NCI-H1048 (cell line): ENCODE results near the gene CDK14.

Experiments used
- DNase-seq: peaks from one replicate; lab custom pipeline; 2025; lab: John Stamatoyannopoulos, UW

The CDK14 gene

DNA sequence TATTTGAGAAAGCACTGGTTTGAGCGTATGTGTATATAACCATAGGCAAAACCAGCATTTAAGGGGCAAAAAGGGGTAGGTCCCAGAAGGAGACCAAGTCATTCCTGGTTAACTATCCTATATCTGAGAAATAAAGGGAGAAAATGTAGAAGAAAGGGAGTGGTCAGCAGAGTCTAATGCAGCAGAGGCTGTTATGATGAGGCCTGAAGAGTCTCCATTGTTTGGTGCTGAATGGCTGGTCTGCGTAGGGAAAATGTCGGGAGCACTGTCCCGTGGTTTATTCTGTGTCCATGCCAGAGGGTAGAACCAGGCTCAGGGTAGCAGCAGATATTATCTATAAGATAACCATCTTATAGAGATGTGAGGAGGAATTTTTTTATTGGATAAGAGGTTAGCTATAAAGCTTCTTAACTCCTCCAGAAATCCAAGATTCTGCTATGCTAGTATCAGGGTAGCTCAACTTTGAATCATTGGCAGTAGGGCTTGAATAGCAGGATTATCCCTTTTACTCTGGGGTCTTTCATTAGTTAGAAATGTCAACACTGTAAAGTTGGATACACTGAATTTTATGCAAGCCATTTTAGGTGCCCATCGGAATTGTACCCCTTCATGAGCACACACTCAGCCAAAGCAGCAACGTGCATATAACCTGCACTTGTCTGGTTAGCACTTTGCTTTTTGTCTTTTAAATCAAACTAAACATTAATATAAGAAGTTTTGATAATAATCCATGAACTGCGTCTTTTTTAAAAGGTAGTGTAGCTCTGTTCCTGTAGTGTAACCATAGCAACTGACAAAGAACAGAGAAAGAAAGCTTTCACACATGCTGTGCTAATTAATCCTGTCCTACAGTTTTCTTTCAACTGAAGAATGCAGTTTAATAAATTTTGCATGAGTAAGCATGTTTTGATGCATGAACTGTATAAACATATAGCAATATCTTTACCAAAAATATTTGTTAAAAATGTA is 356.1 kb downstream of the CDK14 start:
- DNase-seq: no peak

DNA sequence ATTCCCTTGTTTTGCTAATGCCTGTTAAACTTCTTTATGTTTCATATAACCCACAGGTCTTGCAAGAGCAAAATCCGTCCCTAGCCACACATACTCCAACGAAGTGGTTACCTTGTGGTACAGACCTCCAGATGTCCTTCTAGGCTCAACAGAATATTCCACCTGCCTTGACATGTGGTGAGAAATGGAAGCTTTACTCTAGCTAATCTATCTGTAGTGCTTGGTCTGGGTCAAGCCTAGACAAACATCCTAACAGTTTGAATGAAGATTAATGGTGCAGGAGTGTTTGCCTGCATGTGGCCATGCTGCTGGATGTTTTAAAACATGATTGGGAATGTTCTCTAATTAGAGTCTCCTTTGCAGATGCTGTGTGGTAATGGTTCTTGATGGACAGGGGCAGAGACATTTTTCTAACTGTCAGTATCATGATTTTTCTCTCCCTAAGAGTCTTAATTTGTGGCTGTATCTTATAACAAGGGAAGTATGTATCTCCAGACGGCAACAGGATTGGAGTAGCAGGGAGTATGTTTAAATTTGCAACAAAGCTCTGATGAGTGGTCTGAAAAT is 359.6 kb downstream of the CDK14 start:
- no peak for DNase-seq

DNA sequence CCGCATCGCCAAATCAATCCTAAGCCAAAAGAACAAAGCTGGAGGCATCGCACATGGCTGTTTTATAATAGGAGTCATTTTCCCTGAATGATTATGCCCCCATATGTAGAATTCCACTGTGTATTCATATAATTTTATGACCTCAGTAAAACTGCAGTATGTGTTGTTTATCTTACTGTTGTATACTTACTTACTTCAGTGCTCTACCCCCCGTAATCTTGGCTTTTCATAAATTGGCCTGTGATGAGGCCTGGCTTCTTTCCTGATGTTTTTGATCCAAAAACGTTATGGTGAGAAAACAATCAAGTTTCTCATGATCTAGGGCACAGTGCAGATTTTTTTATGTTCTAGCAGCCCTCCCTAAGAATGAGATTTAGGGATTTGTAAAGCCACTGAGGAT is 361.8 kb downstream of the CDK14 start:
- no peak for DNase-seq

DNA sequence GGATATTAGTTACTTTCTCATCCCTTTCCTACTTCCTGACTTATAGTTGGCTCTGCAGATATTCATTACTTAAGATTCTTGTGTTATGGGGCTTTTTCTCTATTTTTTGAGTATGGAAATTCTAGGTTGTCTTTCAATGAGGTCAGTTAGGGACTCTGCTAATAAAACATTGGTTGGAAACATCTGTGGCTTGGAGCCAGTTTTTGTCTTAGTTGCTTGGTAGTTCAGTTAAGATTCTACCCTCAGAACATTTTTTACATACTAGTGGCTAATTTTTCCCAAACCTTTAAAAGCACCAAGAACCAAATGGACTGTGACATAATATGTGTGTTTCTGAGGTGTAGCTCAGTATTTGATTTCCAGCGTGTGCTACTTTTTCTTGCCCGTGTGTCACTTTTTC is 362.5 kb downstream of the CDK14 start:
- DNase-seq: no peak

DNA sequence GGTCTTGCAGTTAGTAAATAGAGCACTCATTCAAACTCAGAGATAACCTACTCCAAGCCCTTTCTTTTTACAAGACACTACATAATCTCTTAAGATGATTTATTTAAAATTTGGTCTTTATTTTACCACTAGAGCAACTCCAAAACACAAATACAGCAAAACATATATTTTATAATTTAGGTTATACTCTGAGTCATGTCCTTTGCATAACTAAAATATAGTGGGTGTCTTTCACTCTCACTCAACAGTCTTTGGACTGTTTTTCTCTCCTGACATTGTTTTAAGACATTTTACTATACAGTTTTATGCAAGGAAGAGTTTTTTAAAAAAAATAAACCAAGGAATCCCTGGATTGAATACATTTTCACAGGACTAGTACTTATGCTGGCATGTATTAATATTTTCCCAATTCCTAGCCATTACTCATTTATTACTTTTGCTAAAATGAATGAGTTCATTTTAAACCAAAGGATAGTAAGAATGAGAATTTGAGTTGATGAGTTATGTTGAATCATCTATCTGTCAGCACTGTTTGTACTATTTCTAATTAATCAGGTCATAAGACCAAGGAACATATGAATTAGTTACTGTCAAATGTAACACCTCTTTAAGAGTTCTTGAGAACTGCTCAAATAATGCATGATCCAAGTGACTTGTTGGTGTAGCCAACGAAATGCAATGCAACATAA is 365.1 kb downstream of the CDK14 start:
- DNase-seq: no peak

DNA sequence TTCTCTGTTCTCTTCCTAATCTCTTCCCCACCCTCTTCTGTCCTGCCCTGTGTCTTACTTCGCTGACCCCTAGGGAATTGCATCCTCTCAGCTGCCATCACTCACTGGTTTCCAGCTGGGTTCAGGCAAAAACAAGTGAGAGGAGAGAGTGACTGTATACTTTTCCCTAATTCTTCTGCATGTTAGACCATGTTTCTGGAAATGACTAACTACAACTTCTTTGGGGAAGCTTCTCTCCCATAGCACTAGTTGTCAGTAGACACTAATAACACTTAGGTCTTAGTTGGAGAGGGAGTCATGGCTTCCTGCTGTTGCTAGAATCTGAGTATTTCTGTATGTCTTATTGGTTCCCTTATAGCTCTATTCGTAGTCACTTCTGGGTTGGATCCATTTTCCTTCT is 369.1 kb downstream of the CDK14 start:
- no peak for DNase-seq

DNA sequence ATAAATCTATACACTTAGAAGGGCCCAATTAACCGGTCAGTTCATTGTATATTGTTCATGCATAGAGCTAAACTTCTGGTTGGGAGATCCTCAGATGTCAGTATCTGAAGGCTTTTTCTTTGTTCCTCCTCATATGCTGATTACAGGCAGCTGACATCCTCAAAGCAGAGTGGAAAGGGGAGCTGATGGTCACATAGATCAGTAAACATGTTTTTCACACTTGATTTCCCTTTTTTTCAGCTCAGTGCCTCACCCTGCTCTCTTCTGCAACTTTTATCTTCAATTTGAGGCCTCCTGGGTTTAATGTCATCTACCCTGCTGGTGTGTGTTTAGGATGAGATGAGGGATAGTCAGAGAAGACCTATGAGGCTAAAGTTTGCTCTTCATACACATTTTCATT is 370.2 kb downstream of the CDK14 start:
- no peak for DNase-seq

DNA sequence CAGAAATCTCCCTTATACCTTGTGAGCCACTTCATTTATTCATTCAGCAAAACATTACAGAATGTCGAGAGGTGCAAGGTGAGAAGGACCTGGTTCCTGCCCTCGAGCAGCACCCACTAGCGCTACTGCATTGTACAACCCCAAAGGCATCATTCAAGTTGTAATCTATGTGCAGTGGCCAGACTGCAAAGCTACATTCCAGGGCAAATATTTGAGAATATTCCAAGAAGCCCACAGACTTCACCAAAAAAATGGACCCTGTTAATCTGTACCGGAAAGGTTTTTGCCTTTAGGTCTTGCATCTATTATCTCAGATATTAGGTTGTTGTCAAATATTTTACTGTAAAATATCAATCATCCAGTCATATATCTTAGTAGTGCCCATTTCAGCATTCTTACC is 372.8 kb downstream of the CDK14 start:
- no peak for DNase-seq

DNA sequence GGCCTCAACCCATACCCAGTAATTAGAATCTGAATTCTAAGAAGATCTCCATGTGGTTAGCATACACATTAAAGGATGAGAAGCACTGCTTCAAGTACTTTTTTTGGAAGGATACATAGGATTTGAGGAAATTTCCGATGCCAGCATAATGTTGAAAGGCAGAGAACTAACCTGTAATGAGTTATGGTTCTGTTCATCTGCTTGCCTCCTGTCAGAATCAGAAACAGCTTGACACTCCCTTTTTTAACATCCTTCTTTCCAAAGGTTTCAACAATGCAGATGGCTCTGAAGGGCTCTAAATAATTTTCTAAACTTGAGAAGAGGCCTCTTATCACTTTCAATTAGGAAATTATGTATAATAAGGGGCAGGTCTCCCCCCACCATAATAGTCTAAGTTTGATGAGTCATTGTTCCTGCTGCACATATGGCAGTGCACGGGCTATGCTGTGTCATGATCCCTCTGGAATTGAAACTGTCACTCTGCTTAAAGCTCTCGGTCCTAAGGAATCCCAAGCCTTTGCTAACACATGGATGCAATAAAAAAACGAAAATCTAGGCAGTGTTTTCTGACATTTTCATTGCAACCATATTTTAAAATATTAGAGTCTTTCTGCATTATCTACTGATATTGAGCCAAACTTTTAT is 376.9 kb downstream of the CDK14 start:
- no peak for DNase-seq

DNA sequence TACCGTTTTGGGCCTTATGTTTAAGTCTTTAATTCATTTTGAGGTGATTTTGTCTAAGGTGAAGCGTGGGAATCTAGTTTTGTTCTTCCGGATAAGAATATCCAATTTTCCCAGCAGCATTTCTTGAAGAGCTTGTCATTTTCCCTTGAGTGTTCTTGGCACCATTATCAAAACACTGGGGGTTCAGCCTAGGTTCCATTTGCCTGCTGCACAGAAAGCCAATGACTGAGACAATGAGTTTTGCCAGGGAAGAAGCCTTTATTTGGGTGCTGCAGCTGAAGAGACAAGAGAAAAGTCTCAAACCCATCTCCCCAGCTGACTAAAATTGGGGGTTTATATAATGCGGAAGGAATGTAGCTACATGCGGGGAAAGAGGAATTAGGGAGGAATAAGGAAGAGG is 380.9 kb downstream of the CDK14 start:
- DNase-seq: no peak

DNA sequence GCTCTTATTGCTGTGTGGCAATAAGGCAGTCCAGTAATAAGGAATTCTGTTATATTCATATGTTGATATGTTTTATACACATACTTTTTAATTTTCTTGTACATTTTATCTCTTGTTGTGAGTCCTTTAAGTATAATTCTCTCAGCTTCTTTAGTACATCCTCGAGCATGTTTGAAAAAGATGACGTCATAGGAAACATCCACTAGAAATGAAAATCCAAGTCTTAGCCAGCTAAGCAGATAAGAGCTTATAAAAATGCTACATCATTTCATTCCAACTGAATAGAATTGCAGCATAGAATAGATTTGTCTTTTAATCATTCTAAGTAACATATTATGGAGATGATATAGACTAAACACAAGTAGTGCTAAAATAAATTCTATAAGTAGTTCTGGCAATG is 384.4 kb downstream of the CDK14 start:
- no peak for DNase-seq

DNA sequence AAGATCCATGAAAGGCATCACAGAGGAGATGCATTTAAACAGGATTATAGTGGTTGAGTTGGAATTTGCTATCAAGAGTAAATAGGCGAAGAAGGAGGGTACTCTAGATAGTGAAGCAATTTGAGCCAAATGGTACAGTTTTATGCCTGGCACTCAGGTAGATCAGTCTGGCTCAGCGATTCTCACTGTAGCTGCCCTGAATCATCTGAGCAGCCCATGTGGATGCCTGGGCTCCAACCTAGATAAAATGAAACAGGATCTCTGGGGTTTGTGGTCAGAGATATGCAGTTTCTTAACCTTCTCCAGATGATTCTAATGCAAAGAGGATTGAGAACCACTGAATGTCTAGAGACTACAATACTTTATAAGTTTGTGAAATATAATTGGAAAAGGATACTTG is 386.1 kb downstream of the CDK14 start:
- DNase-seq: no peak

DNA sequence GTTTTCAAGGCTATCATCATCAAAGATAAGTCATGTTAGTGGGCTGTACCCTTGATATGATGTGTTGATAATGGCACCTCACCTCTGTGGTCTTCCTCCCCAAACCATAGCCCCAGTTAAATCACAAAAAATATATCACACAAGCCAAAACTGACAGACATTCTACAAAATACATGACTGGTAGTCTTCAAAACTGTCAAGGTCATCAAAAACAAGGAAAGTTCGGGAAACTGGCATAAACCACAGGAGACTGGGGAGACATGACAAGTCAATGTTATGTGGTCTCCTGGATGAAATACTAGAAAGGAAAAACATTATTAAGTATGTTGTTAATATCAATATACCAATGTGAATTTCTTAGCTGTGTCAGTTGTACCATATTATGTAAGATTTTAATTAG is 388.6 kb downstream of the CDK14 start:
- DNase-seq: no peak

DNA sequence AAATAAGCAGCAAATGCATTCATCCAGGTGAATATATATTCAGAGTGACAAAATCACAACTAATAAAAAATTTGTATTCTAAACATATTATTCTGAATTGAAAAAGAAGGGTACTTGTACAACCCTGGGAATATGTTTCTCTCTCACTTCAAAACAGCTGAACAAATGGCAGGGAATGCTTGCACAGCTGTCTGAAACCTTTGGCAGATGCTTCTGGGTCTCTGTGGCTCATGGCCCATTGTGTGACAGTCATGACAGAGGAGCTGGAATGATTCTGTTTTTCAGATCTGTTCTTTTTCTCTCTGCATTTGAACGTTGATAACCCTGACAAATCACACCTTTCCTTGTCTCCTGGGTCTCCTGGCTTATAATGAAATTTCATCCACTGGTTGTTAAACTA is 392.4 kb downstream of the CDK14 start:
- DNase-seq: no peak

DNA sequence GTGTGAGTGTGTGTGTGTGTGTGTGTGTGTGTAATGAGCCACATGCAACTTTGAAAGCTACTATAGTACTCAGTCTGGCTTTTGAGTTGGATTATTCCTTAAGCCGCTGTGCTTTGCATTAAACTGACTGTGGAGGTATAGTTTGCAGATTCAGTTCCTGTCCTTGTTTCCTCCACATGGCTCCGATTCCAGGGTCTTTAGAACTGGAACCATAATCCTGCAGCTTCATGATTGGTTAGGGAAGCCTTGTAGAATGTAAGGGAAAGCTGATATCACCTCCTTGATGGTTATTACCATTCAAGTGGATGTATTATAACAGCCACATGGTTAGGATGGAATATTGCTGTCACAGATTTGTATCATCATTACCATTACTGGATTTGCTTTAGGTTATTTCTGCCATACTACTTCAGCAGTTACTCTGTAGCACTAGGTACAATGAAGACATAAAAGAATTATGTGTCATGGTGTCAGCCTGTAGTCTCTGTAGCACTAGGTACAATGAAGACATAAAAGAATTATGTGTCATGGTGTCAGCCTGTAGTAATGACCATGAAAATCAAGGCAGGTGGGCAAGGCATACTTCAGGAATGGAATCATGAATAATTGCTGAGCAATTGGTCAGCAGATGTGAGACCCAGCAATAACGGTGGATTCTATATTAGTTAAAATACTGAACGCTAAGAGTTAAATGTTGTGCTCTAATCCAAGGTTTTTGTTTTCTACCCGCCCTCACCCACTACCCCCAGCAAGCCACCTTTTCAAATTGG is 393.1 kb downstream of the CDK14 start:
- no peak for DNase-seq

DNA sequence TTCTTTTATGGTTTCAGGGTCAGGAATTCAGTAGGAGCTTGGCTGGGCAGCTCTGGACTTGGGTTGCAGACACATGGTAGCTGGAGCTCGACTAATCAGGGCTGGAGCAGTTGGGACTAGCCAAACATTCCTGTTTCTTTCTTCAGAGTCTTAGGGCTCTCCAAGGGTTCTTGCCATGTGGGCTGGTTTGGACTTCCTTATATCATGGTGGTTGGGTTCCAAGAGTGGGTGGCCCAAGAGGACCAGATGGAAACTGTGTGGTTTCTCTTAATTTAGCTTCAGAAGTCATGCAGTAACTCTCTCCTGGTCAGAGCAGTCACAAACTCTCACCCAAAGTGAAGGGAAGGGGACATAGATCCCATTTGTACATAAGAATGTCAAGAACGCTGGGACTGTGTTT is 398.0 kb downstream of the CDK14 start:
- DNase-seq: no peak

DNA sequence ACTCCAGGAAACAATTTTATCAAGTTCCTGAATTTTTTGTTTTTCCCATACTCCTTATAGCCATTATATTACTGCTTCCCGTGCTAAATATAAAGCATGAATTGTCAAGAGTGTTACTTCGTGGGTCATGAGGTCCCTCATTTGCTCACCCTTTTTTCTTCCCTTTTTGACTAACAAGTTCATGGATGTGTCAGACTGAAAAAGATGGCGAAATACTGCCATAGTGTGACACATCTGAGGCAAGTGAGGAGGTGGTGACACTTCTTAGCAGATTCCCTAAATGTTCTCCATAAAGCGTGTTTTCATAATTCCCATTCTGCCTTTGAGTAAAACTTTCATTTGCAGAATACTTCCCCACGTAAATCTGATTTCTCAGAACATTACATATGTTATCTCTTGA is 398.5 kb downstream of the CDK14 start:
- DNase-seq: no peak

DNA sequence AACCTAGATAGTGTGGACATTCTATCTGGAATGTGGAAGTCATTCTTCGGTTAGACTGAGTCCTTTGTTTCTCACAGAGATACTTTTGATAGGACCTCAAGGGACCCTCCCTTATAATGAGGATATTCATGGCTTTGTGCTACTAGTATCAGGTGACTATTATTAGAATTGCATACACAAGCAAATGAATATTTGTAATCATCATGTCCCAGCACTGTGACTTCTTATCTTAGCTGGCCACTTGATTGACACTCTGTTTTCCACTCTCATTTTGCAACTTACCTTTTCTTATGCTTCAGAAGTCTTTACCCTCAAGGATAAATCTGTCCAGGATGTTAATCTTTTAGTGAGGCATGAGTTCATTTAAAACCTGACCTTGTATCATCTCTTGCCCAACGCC is 399.9 kb downstream of the CDK14 start:
- DNase-seq: no peak

DNA sequence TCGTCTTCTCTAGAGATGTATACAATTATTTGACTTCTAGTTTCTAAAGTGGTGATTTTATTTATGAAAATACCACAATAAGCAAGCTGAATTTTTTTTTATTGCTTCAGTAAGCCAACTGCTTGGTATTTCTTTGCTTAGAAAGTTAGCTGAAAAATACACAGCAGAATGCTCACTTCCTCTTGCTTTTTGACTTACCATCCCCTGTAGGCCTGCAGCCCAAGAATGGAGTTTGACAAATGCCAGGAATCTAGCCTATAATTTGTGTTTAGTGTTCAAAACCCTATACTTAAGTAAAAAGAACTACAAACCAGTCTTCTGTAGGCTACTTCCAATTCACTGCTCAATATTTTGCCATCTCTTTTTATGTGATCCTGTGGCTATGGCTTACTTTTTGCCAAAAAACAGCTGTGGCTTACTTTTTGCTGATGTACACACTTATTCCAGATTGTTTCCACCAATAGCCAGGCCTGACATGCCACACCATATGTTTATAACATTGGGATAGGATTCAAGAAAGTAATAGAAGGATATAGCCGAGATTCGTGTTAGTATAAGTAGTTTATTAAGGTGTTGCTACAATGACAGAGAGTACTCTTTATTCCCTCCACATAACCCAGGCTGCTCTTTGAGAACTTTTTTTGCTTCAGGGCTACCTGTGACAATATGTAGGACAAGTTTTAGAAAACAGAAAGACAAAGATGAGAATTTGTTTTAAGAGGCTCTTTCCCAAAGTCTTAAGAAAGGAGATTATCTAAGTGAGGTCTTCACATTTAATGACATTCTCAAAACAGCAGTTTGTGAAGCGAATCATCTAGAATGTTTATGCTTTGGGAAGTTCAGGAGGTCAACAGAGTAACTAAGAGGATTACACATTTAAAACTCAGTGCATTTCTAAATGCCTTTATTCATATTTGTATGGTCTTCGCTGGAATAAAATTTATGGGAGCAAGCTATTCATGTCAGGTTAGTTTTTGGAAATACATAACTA is 404.2 kb downstream of the CDK14 start:
- DNase-seq: no peak

DNA sequence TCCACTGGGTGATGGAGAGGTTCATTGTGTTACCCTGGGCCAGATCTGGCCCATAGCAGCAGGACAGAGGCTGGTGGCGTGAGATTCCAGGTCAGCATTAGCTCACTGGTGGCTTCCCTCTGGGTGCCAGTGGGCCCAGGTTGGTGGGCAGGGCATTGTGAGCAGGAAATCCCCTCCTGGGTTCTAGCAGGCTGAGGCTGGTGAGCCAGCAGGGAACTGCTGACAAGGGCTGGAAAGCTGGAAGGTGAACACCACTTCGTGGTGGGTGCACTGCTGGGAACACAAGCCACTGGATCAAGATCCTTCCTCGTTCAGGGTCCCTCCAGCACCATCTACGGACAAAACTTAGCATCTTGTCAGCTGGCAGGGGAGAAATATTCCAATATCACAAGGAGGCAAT is 408.9 kb downstream of the CDK14 start:
- no peak for DNase-seq

DNA sequence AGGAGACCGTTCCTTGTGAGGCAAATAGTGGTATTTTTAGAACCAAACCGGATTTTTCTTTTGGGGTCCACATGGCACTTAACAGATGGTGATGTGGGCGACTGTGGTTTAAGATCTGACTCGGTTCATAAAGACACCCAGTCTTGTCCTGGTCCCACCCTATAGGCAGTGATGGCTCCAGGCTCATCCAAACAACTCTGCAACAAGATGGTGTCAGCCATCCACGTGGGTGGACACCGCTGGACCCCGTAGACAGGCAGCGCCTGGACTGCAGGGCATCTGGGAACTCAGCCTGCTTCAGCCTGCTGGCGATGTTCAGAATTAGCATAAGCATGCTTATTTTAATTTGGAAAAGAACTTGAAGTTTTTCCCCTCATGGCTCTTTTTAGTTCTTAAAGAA is 409.7 kb downstream of the CDK14 start:
- DNase-seq: no peak
